Right ventricle myocardium superior (tissue), 1 donor: Measurements from ENCODE around the gene BMP7. TPM values are rescaled to one million over a fixed set of nuclear protein-coding genes. Genes with fewer than 3 reads are reported as not detected.
"Not testable (repeated sequence)": the region's sequence is repeated elsewhere in the genome, so short reads cannot be mapped to it uniquely, and the experiment has no call there.

ENCODE experiments used
- ATAC-seq: fragments of 200-7000 bp; cut with Tn5 transposase; one replicate; pipeline ENCODE4 v1.9.1; 2020; ENCODE audit warnings: mild to moderate bottlenecking; ENCODE audit not compliant: poor library complexity
- DNase-seq: peaks from one replicate; pipeline ENCODE4 v3.0.0-alpha.2; 2020
- intact Hi-C: fragments of 100-400 bp; cut with DNase I; formaldehyde crosslinking; loops from one replicate; pipeline ENCODE4 v1.11.2; 2022
- total RNA-seq: library from RNA; stranded (reverse); fragmentation: NEBNext Ultra II Directional; extraction: Animal tissue kit (Norgen Biotek cat#: 25700); gene quantifications from one replicate; pipeline ENCODE4 v1.2.1, GENCODE V29; 2021
- donor health status: DM: no; HTN: yes; CAD: no; lungs with severe emphysema.

BMP7 gene
- total RNA-seq, 1 donor from 2014 or later, result 23.2 TPM

DNA sequence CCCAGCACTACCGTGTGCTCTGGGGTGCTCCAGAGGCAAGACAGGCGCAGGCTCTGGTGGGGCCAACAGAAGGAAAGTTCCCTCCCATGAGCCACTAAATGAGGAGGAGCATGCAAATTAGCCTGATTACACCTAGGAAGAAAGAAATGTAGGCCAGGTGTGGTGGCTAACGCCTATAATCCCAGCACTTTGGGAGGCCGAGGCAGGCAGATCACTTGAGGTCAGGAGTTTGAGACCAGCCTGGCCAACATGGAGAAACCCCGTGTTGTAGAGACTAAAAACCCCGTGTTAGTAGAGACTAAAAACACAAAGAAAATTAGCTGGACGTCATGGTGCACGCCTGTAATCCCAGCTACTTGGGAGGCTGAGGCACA lies 75.2 kb downstream of the BMP7 start:
- intact Hi-C loops, DNase-seq, ATAC-seq: not testable (repeated sequence)

DNA sequence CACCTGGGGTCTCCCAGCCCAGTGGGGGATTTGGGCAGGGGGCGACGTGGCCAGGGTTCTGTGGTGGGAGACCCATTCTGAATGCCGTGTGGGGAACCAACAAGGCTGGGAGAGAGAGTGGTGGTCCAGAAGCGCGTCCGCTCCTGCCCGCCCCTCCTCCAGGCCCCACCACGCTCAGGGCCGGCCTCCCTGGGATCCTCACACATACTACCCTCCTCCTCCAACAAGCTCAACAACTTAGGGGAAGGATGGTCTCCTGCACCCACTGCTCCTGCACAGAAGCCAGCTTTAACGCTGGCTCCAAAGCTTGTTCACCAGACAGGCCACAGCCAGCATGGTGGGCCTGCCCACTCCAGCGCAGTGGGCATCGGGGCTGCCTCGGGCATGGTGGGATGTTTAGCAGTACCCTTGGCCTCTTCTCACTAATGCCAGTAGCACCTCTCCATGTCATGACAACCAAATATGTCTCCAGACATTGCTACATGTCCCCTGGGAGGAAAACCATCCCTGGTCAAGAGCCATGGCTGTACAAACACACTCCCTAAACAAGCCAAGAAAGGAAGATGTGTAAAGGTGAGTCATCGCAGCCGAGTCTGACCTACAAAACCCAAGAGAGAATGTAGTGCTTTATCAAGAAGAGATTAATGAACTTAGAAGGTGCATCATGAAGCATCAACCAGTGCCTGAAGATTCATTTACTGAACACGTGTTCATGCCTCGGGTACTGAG lies 75.7 kb downstream of the BMP7 start:
- intact Hi-C loops, result no loop called here
- ATAC-seq (no peak), DNase-seq (no peak)

DNA sequence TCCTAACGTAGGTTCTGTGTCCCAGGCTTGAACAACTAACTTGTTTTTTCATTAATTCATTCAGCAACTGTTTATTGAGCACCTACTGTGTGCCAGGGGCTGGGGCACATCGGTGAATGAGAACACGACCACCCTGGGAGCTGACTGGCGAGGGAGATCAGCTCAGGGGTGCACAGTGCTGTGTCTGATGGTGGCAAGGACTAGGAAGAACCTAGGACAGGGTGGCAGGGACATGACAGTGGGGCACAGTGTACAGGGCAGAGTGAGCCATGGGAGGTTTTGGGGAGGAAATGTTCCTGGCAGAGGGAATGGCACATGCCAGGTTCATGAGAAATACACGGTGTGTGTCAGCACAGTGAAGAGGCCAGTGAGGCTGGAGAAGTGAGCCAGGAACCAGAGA lies 76.7 kb downstream of the BMP7 start:
- ATAC-seq, result no peak
- intact Hi-C loops, result no loop called here
- no peak for DNase-seq

DNA sequence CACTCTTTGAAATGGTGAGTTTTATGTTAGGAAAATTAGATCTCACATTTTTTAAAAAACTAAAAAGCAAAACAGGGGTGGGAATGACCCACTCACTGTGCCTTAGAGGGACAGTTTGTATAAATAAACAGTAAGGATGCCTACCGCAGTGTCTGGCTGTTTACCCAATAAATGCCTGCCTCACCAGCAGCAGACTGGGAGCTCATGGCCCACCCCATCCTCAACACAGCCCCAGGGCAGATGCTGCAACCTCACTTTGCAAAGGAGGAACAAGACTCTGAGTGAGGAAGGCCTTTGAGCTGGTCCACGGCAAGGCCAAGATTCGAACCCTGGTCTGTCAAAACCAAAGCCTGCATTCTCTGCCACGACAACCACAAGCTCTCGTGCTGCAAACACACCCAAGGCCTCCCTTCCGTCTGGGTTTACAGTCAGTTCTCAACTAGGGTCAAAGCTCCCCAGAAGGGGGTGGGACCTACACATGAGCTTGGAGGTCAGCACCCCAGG lies 77.8 kb downstream of the BMP7 start:
- DNase-seq, result no peak
- intact Hi-C loops, result no loop called here
- ATAC-seq, result no peak

DNA sequence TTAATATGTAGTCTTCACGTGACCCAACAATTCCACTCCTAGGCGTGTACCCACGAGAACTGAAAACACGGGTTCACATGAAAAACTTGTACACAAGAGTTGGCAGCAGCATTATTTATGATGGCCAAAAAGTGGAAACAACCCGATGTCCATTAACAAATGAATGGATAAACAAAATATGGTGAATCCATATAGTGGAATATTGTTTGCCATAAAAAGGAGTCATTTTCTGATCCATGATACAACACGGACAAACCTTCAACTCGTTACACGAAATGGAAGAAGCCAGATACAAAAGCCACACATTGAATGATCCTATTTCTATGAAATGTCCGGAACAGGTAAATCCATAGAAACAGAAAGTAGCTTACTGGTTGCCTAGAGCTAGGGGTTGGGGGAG lies 78.4 kb downstream of the BMP7 start:
- ATAC-seq (no peak), DNase-seq (no peak)
- intact Hi-C loops, result no loop called here

DNA sequence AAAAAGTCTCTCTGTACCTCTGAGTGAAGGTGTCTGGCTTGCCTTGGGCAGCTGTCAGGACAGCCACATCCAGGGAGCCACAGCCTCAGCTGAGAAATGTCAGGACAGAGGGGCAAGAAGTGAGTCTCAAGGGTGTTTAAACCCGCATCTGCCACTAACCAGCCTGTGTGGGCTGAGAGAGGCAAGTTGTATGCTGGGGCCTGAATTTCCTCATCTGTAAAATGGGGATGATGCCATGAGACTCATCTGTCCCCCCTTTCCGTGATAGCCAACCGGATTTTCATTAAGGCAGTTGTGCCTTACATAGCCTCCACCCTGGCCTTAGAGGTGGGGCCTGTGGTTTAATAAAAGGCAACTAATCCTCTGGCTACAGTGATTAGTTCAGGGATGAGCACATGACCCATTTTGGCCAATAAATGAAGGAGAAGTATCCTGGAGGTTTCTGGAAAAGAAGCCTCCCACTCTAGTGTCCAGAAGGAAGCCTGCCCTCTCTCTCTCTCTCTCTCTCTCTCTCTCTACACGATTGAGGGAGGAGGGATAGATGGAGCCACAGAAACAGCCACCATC lies 79.3 kb downstream of the BMP7 start:
- DNase-seq (no peak), ATAC-seq (no peak)
- intact Hi-C loops, result no loop called here

DNA sequence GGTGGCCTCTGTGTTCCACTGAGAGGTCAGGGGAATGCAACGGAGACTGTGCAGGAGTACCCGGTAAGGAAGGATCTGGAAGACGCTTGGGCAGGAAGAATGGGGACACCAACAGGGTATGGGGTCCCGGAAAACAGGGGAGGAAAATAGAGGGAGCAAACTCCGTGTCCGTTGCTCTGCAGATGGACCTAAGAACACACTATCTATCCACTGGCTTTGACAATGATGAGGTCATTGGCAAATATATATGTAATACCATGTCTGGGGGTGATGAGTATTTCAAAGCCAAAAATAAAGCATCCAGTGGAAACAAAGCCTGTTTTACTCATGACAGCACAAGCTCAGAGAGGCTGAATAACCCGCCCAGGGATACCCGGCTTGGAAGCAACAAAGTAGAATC lies 80.2 kb downstream of the BMP7 start:
- DNase-seq, result no peak
- intact Hi-C loops, result no loop called here
- ATAC-seq, result no peak

DNA sequence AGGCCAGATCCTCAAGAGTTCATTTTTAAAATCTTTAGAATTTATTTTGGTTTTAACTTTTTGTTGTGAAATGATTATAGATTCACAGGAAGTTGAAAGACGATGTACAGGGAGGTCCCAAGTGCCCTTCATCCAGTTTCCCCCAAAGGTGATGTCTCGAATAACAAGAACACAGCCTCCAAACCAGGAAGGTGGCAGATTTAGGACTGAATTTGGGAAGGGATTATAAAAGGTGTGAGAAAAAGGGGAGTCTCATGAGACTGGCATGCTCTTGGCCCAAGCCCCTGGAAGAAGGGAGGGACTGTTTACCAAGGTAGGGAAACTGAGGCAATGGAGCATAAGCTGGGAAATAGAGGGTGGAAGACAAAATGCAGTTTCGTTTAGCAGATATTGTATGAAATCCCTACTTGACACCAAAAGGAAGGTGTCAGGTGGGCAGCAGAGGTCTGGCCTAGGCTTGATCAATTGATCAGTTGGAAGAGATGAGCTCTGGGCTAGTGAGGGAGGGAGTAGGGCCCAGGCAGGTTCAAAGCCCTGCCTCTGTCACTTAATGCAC lies 81.2 kb downstream of the BMP7 start:
- ATAC-seq (no peak), DNase-seq (no peak)
- intact Hi-C loops, result no loop called here

DNA sequence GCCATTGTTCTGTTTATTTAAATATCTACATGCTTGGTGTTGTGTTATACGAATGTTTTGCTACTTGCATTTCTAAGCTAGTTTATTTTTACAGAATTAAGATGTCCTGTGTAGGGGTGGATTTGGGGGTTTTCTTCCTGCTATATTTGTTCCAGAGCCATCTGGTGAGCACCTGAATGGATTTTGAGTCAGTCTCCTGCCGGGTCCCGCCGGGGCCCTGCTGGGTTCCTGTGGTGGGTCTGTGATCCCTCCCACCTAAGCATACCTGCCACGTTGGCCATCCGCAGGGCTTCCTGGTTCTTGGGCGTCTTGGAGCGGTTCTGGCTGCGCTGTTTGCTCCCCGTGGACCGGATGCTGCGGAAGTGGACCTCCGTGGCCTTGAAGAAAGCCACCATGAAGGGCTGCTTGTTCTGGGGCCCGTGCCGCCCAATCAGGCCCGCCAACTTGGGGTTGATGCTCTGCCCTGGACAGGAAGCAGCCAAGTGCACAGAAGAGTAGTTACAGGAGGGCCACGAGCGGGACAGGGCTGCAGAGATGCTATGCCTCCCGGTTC lies 82.9 kb downstream of the BMP7 start:
- no peak for ATAC-seq
- intact Hi-C loops, result no loop called here
- DNase-seq, result no peak

DNA sequence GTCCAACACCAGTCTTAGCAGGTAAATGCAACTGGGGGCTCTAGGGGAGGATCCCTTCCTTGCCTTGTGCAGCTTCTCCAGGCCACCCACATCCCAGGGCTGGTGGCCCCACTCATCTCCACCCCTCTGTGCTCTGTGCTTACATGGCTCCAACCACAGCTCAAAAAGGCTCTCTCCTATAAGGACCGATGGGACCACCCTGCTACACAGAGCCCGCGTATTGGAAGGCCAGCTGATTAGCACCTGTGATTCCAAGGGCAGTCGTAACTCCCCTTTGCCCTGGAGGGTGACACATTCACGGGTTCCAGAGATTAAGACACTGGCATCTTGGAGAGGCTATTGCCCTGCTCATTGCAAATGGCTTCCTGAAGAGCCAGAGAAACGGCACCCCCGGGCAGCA lies 84.8 kb downstream of the BMP7 start:
- intact Hi-C loops, result no loop called here

DNA sequence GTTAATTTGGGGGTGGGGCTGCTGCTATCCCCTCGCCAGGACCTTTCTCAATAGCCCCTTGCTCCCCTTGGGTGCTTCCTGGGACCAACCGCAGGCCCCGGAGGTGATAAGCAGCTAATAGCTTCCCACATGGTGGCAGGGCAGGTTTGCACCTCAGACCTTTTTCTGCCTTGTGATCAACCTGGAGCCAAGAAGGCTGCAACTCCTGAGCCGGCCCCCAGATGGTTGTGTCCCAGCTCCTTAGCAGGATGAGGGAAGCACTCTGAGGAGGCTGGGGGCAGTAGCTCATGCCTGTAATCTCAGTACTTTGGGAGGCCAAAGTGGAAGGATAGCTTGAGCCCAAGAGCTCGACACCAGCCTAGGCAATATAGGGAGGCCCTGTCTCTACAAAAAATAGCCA lies 85.5 kb downstream of the BMP7 start:
- no peak for ATAC-seq
- intact Hi-C loops, result no loop called here
- DNase-seq, result no peak

More for the DNA sequence above, 84.8 kb downstream of the BMP7 start:
- ATAC-seq, result no peak
- no peak for DNase-seq

DNA sequence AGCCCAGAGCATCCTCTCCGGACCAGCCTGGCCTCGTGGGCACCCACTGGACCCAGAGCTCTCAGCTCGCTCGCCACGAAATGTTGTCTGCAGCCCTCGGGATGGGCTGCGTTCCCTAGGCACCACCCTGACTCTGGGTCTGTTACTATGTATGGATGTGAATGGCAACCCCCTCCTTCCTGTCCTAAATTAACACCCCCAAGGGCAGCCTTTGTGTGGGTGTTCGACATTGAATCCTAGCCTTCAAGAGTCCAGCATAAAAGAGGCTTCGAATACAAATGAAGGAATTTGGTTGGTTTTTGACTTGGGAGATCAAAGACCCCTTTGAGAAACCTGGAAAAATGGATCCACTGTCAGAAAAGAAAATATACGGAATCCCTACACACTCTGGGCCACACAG lies 86.1 kb downstream of the BMP7 start:
- ATAC-seq, result no peak
- intact Hi-C loops, result no loop called here
- DNase-seq, result no peak

DNA sequence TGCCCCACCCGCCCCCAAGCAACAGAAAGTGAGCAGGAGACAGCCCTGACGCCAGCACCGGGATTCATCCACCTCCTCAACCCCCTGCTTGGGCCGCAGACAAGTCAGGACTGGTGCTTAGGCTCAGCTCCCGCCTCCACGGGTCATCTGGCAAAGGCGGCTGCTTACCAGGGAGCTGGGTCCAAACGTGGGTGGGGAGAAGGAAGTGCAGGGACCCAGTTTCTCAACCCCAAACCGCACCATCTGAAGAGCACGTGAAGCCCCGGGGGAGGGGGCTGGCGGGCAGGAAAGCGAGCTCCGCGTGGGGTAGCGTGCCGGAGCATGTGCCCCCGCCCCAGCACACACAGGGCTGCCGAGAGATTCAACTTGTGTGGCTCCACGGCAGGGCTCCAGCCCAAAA lies 87.2 kb downstream of the BMP7 start:
- ATAC-seq, result no peak
- no peak for DNase-seq
- intact Hi-C loops, result no loop called here

DNA sequence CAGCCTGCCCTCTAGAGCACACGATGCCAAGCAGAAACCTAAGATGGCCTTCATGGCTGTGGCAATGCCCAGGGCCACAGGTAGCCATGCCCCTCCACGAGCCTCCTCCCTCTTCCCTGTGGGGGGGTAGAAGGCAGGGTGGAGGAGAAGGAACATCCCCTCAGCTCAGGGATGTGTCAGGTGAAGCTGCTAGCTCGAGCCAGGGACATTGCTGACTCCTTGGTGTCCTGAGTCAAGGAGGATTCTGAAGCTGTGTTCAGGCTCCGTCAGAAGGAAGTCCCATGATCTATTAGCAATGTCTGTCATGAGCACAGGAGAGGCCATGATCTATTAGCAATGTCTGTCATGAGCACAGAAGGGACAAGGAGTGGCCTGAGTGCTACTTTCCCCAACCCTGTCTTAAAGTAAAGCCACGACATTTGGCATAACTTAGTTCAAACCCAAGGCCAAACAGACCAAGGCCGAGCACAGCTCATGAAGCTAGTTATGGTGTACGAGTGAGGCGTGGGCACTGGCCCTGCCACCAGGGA lies 87.8 kb downstream of the BMP7 start:
- intact Hi-C loops, result no loop called here
- ATAC-seq (no peak), DNase-seq (no peak)

DNA sequence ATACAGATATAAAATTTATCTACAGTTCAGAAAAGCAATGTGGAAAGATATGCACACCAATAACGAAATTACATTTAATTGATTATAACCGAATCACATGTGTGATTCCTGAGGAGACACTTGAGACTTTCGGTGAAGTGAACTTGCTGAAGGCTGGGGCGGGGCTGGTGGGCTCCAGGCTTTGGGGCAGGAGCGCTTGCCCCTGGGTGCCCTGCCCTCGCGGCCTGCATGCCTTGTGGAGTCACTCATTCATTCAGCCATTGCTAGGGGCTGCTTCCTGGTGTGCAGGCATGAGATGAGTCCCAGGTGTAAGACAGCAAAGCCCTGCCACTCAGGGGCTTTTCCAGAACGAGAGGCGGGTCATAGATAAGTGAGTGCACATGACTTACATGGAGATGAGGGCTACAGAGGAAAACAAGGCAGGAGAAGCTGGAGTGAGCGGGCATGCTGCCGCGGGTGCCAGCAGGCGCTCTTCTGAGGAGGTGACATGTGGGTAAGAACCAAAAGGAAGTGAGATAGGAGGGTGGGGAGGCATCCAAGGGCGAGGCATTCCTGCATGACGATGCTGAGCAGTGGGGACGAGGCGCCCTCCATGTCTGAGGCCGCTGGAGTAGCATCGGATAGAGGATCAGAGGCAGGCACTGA lies 88.7 kb downstream of the BMP7 start:
- no peak for DNase-seq
- intact Hi-C loops, result no loop called here
- ATAC-seq, result no peak

DNA sequence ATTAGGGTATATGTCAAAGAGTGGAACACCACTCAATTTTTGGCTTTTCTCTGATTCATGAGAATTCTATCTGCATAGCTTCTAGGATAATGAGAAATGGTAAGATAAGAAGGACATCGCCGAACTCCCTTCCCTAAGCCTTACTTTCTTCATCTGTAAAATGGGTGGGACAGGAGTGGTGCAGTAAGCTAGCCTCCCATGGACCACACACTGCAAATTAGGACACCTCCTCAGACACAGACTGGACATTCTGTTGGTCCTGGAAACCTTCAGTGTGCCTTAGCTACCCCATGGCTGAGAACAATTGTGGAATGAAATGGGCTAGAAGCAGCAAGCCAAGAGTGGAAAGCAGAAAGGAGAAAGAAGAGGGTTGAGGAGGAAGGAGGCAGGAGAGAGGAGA lies 89.6 kb downstream of the BMP7 start:
- ATAC-seq (no peak), DNase-seq (no peak)
- intact Hi-C loops, result no loop called here

DNA sequence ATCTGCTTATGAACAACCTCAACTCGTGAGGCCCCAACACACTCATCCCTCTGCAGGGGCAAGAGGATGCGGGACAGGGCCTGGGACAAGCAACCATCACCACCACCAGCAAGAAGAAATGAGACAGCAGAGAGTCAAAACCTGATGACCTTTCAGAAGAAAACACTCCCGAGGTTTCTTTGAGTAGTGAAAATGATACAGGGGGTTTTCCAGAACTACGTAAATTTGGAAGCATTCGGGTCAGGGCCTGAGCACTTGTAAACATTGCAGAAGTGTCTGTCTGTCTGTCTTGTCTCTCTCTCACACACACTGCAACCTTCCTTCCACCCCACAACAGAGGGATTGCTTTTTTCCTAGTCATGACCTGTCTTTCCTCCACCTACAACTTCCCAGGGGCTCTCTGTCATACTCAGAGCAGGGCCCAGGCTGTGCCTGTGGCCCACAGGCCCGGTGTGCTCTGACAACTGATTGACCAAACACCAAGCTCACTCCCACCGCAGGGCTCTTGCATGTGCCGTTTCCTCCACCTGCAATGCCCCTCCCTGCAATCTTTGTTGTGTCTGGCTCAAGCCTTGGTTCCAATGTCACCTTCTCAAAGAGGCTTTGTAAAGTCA lies 90.9 kb downstream of the BMP7 start:
- intact Hi-C loops, result no loop called here
- DNase-seq, result no peak
- ATAC-seq, result no peak

DNA sequence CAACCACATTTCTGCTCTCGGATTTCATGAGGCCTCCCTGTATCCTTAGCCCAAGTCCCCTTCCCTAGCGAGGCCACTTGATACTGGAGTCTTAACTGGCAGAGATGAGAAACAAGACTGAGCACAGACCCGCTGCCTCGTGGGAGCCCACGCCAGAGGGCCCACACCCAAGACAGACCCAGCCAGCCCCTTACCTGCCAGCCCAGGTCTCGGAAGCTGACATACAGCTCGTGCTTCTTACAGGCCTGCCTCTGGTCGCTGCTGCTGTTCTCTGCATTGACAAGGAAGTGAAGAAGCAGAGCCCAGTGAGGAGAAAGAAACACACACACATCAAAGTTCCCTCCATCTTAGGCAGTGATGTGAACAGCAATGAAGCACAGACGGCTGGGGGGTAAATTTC lies 91.7 kb downstream of the BMP7 start:
- DNase-seq, result no peak

DNA sequence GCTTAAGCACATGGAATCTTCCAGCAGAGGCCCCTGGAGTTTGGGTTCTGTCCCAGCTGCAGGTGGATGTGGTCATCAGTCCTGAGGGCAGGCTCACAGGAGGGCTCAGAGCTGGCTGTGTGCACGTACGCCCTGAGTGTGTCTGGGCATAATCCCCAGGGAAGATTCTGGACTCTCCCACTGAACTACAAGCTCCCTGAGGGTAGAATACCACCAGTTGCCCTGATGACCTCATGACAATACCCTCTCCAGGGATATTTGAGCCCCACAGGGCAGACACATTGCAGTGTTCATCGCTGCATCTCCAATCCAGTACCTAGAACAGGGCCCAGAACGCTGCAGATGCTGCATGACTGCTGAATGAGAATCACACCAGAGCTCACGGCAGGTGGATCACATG lies 92.5 kb downstream of the BMP7 start:
- DNase-seq (no peak), ATAC-seq (no peak)
- intact Hi-C loops, result no loop called here

More for the DNA sequence above, 91.7 kb downstream of the BMP7 start:
- ATAC-seq, result no peak
- intact Hi-C loops, result no loop called here
